HCT116 (cell line): ENCODE measurements around the gene UCN. TPM values are rescaled to one million over a fixed set of nuclear protein-coding genes. Genes with fewer than 3 reads are reported as not detected.
"Not testable (repeated sequence)": the region's sequence is repeated elsewhere in the genome, so short reads cannot be mapped to it uniquely, and the experiment has no call there.

ENCODE experiments used
- ATAC-seq: fragments of 200-7000 bp; cut with Tn5 transposase; 2 replicates; pipeline ENCODE4 v1.9.1; 2020; ENCODE audit warnings: mild to moderate bottlenecking, moderate library complexity
- BruUV-seq: library from RNA; stranded (reverse); fragments of 400-500 nt; replicated peaks from 2 replicates; lab custom pipeline; 2021; lab: Mats Ljungman, UMichigan
- CTCF ChIA-PET: fragments of 300-600 bp; sonication (Branson Sonifier 250); formaldehyde crosslinking; loops from one replicate; lab custom pipeline; 2021; ENCODE audit warnings: antibody characterized with exemption; lab: Charles Lee
- POLR2A ChIA-PET: fragments of 300-600, 350-600 bp; sonication (Branson Sonifier 250); formaldehyde crosslinking; loops from one replicate; lab custom pipeline; 2021; ENCODE audit warnings: antibody characterized with exemption; lab: Charles Lee
- RAD21 ChIA-PET, 2 experiments: fragments of 300-600 bp; sonication (Branson Sonifier 250); formaldehyde crosslinking; loops; one replicate each; lab custom pipeline; 2023; ENCODE audit warnings: low total read pairs in 2 of 2; ENCODE audit not compliant: uncharacterized antibody in 2 of 2, unreplicated experiment in 2 of 2, low non-redundant PET in 1 of 2; lab: Charles Lee
- DNase-seq: peaks from one replicate; pipeline ENCODE4 v3.0.0-alpha.2; 2010; ENCODE audit warnings: low read depth, low spot score
- H2AFZ ChIP-seq: fragments of 200-600 bp; shearing (Covaris generic), sonication (generic); 2 replicates; pipeline ENCODE4 v1.6.1; 2017; ENCODE audit warnings: low read depth, mixed run types, mixed read lengths, antibody characterized with exemption, low read length; ENCODE audit not compliant: poor library complexity, severe bottlenecking
- H3K27ac ChIP-seq: 2 replicates; pipeline ENCODE4 v1.5.1; 2012; ENCODE audit warnings: low read depth, low read length
- H3K27me3 ChIP-seq: fragments of 200-600 bp; sonication (generic); 2 replicates; pipeline ENCODE4 v1.6.1; 2016; ENCODE audit warnings: mixed run types, low read length, mixed read lengths; ENCODE audit not compliant: insufficient read depth
- H3K36me3 ChIP-seq, 2 experiments: fragments of 200-500 bp in 1 of 2; fragments of 200-600 bp in 1 of 2; sonication (Bioruptor generic) in 1 of 2; sonication (generic) in 1 of 2; 2 replicates each; pipeline versions ENCODE4 v1.5.1 to v1.6.1; 2014 to 2016; ENCODE audit warnings: low read length in 2 of 2, inconsistent platforms in 1 of 2, mixed read lengths in 1 of 2, mixed run types in 1 of 2; ENCODE audit not compliant: insufficient read depth in 2 of 2, control insufficient read depth in 1 of 2
- H3K4me1 ChIP-seq, 2 experiments: fragments of 200-600 bp in 1 of 2; sonication (generic) in 1 of 2; 2 replicates each; pipeline versions ENCODE4 v1.5.1 to v1.6.1; 2012 to 2017; ENCODE audit warnings: low read length in 2 of 2, inconsistent platforms in 1 of 2, mild to moderate bottlenecking in 1 of 2, mixed read lengths in 1 of 2, mixed run types in 1 of 2, moderate library complexity in 1 of 2; ENCODE audit not compliant: insufficient read depth in 2 of 2, control insufficient read depth in 1 of 2
- H3K4me2 ChIP-seq: fragments of 200-600 bp; sonication (generic); 2 replicates; pipeline ENCODE4 v1.6.1; 2017; ENCODE audit warnings: mixed run types, low read length, mixed read lengths
- H3K4me3 ChIP-seq, 2 experiments: fragments of 200-600 bp in 1 of 2; sonication (generic) in 1 of 2; replicated peaks in 1 of 2; 2 replicates each; pipeline ENCODE4 v1.5.1; 2011 to 2016; ENCODE audit warnings: low read length in 2 of 2, control low read depth in 1 of 2, low read depth in 1 of 2, mild to moderate bottlenecking in 1 of 2, mixed read lengths in 1 of 2, mixed run types in 1 of 2
- H3K79me2 ChIP-seq: fragments of 200-600 bp; sonication (generic); 2 replicates; pipeline ENCODE4 v1.6.1; 2017; ENCODE audit warnings: mild to moderate bottlenecking, mixed run types, low read length, moderate library complexity, mixed read lengths; ENCODE audit not compliant: insufficient read depth
- H3K9ac ChIP-seq: fragments of 200-600 bp; sonication (generic); 2 replicates; pipeline ENCODE4 v1.6.1; 2016; ENCODE audit warnings: low read length, mixed read lengths
- H3K9me2 ChIP-seq: fragments of 200-600 bp; sonication (generic), shearing (Covaris generic); 2 replicates; pipeline ENCODE4 v1.6.1; 2017; ENCODE audit warnings: mixed run types, mild to moderate bottlenecking, moderate library complexity; ENCODE audit not compliant: insufficient read depth
- H3K9me3 ChIP-seq, 2 experiments: fragments of 200-500 bp in 1 of 2; fragments of 200-600 bp in 1 of 2; sonication (Bioruptor generic) in 1 of 2; sonication (generic) in 1 of 2; 2 replicates each; pipeline ENCODE4 v1.6.1; 2014 to 2017; ENCODE audit warnings: low read length in 2 of 2, mixed read lengths in 2 of 2, inconsistent platforms in 1 of 2, low read depth in 1 of 2, mild to moderate bottlenecking in 1 of 2, mixed run types in 1 of 2, moderate library complexity in 1 of 2; ENCODE audit not compliant: control insufficient read depth in 1 of 2, insufficient read depth in 1 of 2
- H4K20me1 ChIP-seq: fragments of 200-600 bp; sonication (generic), shearing (Covaris generic); 2 replicates; pipeline ENCODE4 v1.6.1; 2017; ENCODE audit warnings: mixed run types, mild to moderate bottlenecking, moderate library complexity; ENCODE audit not compliant: insufficient read depth
- CBX3 ChIP-seq: IDR thresholded peaks from 2 replicates; pipeline ENCODE4 v1.6.1; 2012; ENCODE audit warnings: low read depth
- EGR1 ChIP-seq: IDR thresholded peaks from 2 replicates; pipeline ENCODE4 v1.6.1; 2012; ENCODE audit warnings: low read depth
- ELF1 ChIP-seq: IDR thresholded peaks from 2 replicates; pipeline ENCODE4 v1.6.1; 2012; ENCODE audit warnings: low read depth, borderline replicate concordance
- EZH2 ChIP-seq: fragments of 200-600 bp; sonication (generic); IDR thresholded peaks from 2 replicates; pipeline ENCODE4 v1.6.1; 2017; ENCODE audit warnings: antibody characterized with exemption, mixed run types
- EZH2phosphoT487 ChIP-seq: fragments of 200-600 bp; IDR thresholded peaks from 2 replicates; pipeline ENCODE4 v1.6.1; 2018; ENCODE audit warnings: antibody characterized with exemption, borderline replicate concordance
- FOSL1 ChIP-seq: IDR thresholded peaks from 2 replicates; pipeline ENCODE4 v1.6.1; 2012; ENCODE audit warnings: low read depth
- JUND ChIP-seq: IDR thresholded peaks from 2 replicates; pipeline ENCODE4 v1.6.1; 2012
- POLR2A ChIP-seq: IDR thresholded peaks from 2 replicates; pipeline ENCODE4 v1.7.0; 2011; ENCODE audit warnings: borderline replicate concordance; ENCODE audit not compliant: insufficient read depth, insufficient read length; ENCODE audit errors: extremely low read depth
- POLR2AphosphoS5 ChIP-seq: IDR thresholded peaks from 2 replicates; pipeline ENCODE4 v1.6.1; 2011; ENCODE audit warnings: mild to moderate bottlenecking, low read depth, low read length, moderate library complexity
- SIN3A ChIP-seq: IDR thresholded peaks from 2 replicates; pipeline ENCODE4 v1.6.1; 2012; ENCODE audit warnings: low read depth
- SP1 ChIP-seq: IDR thresholded peaks from 2 replicates; pipeline ENCODE4 v1.6.1; 2012; ENCODE audit warnings: low read depth
- TCF7L2 ChIP-seq: IDR thresholded peaks from 2 replicates; pipeline ENCODE4 v1.7.0; 2011; ENCODE audit warnings: borderline replicate concordance, inconsistent platforms; ENCODE audit not compliant: insufficient read depth, insufficient read length; ENCODE audit errors: extremely low read depth
- YY1 ChIP-seq: IDR thresholded peaks from 2 replicates; pipeline ENCODE4 v1.6.1; 2011; ENCODE audit warnings: low read length, low read depth, moderate library complexity, mild to moderate bottlenecking; ENCODE audit not compliant: insufficient replicate concordance; ENCODE audit errors: extremely low read depth
- ZFX ChIP-seq: fragments of 450-650 bp; IDR thresholded peaks from 2 replicates; pipeline ENCODE4 v1.6.1; 2017
- intact Hi-C: fragments of 100-400 bp; cut with micrococcal nuclease; formaldehyde crosslinking; loops from 2 replicates; pipeline ENCODE4 v1.10.0; 2022
- total RNA-seq: library from RNA; stranded (reverse); gene quantifications from one replicate; pipeline ENCODE4 v1.2.1, GENCODE V29; 2021; ENCODE audit not compliant: unreplicated experiment
- TF ChIP-seq, protein P1 (sequence below): IDR thresholded peaks from 2 replicates; pipeline ENCODE4 v1.6.1; 2012; ENCODE audit warnings: low read depth
- TF ChIP-seq, protein P2 (sequence below): IDR thresholded peaks from 2 replicates; pipeline ENCODE4 v1.6.1; 2012

Gene UCN
- total RNA-seq, 1 experiment from 2014 or later, result 8.0 TPM

DNA sequence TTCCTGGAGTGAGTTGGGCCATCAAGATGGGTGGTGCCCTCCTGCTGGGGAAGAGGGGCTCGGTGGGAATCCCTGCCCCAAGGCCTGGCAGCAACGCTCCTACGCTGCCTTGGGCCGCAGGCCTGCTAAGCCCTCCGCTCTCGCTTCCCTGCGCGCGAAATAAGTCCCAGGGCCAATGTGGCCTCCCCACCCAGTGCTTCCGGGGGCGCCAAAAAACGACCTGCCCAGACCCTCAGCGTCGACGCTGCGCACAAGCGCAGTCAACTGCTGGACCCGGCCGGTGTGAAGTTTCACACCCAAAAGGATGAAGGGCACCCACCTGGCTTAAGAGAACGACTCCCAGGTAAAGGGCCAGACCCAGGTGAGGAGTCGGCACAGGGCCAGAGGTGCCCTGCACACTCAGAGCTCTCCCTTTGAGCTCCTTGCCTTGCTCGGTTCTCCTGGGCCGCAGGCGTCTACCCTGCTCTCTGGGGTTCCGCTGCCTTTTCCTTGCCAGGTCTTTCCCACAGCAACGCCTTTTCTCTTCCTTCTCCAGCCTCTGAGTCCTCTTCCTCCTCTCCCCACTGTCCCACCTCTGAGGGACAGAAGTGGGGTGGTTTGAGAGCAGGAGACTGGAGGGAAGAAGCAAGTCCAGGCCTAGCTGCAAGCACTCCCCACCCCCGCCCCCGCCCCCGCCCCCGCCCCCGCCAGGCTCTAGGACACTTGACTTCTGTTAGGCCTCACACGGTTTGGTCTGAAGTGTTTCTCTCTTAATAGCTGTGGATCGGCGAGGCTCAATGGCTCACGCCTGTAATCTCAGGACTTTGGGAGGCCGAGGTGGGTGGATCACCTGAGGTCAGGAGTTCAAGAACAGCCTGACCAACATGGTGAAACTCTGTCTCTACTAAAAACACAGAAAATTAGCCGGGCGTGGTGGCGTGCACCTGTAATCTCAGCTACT is 32.8 kb downstream of the UCN start, which contains the start of gene DNAJC5G:
TSS of gene DNAJC5G (plus strand) at position 223 of the 940 bp plus-strand sequence. CDS start 1,296 bp downstream, outside the sequence.
- Histone ChIP-seq H3K9me3 (no peaks in the 10 kb centered on the region), H3K4me1 (peaks cover 2 to 9% of the 10 kb centered on the region in 2 experiments; a peak in 2 of 4 replicates), H3K4me2 (no peak within 1 kb of the TSS), H3K36me3 (no peaks in the 10 kb centered on the region), H3K79me2 (no peaks in the 10 kb centered on the region), H3K4me3 (no peak within 1 kb of the TSS), H3K27ac (no peak within 1 kb of the TSS), H3K27me3 (no peaks in the 10 kb centered on the region), H3K9me2 (no peaks in the 10 kb centered on the region), H3K9ac (no peak within 1 kb of the TSS), H4K20me1 (no peaks in the 10 kb centered on the region), H2AFZ (no peak within 1 kb of the TSS)
- TF ChIP-seq, protein P1, sequence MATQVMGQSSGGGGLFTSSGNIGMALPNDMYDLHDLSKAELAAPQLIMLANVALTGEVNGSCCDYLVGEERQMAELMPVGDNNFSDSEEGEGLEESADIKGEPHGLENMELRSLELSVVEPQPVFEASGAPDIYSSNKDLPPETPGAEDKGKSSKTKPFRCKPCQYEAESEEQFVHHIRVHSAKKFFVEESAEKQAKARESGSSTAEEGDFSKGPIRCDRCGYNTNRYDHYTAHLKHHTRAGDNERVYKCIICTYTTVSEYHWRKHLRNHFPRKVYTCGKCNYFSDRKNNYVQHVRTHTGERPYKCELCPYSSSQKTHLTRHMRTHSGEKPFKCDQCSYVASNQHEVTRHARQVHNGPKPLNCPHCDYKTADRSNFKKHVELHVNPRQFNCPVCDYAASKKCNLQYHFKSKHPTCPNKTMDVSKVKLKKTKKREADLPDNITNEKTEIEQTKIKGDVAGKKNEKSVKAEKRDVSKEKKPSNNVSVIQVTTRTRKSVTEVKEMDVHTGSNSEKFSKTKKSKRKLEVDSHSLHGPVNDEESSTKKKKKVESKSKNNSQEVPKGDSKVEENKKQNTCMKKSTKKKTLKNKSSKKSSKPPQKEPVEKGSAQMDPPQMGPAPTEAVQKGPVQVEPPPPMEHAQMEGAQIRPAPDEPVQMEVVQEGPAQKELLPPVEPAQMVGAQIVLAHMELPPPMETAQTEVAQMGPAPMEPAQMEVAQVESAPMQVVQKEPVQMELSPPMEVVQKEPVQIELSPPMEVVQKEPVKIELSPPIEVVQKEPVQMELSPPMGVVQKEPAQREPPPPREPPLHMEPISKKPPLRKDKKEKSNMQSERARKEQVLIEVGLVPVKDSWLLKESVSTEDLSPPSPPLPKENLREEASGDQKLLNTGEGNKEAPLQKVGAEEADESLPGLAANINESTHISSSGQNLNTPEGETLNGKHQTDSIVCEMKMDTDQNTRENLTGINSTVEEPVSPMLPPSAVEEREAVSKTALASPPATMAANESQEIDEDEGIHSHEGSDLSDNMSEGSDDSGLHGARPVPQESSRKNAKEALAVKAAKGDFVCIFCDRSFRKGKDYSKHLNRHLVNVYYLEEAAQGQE, result no peak
- no peak for TF ChIP-seq ZFX
- TF ChIP-seq POLR2AphosphoS5, result no peak
- TF ChIP-seq EZH2, result no peak
- TF ChIP-seq YY1, result no peak
- TF ChIP-seq CBX3, result no peak
- TF ChIP-seq, protein P2, sequence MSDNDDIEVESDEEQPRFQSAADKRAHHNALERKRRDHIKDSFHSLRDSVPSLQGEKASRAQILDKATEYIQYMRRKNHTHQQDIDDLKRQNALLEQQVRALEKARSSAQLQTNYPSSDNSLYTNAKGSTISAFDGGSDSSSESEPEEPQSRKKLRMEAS, result no peak
- no peak for TF ChIP-seq ELF1
- TF ChIP-seq SIN3A, result no peak
- TF ChIP-seq TCF7L2, result no peak
- no peak for TF ChIP-seq FOSL1
- TF ChIP-seq EZH2phosphoT487, result no peak
- TF ChIP-seq EGR1, result no peak
- no peak for TF ChIP-seq JUND
- TF ChIP-seq SP1, result no peak
- TF ChIP-seq POLR2A, result no peak
- no peak for DNase-seq
- ChIA-PET CTCF (interaction anchor here (1.1 kb wide), 1 partner anchor 10 kb away, joined by 4 read pairs; no protein-coding TSS in a partner anchor), RAD21 (no interaction called here), POLR2A (no interaction called here)
- no peak for ATAC-seq
- intact Hi-C loops, result no loop called here
- no TSS peak for BruUV-seq

DNA sequence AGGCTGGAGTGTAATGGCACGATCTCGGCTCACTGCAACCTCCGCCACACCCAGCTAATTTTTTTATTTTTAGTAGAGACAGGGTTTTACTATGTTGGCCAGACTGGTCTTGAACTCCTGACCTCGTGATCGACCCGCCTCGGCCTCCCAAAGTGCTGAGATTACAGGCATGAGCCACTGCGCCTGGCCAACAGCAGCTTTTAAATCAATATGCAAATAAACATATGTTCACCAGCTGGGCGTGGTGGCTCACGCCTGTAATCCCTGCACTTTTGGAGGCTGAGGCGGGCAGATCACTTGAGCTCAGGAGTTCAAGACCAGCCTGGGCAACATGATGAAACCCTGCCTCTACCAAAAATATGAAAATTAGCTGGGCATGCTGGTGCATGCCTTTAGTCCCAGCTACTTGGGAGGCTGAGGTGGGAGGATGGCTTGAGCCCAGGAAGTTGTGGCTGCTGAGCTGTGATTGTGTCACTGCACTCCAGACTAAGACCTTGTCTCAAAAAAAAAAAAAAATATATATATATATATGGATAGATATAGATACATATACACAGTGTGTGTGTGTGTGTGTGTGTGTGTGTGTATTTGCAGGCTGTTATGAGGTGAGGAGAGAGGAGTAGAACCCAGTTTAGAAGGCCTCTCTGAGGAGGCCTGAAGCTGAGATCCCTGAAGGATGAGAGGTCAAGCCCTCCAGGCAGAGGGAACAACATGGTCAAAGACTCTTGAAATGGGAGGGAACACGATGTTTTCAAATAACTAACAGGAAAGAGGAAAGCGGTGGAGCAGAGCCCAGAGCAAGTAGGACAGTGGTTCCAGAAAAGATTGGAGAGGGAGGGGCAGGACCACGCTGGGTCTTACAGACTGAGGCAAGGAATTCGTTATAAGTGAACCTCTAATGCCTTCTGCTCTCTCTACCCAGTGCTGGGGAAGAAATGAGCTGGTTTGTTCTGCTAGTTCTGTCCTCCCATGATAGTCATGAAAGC is 35.4 kb downstream of the UCN start:
- H3K27me3 ChIP-seq, H3K9me3 ChIP-seq, H3K27ac ChIP-seq, H2AFZ ChIP-seq, H3K9me2 ChIP-seq, intact Hi-C loops, H4K20me1 ChIP-seq, BruUV-seq, H3K36me3 ChIP-seq, H3K9ac ChIP-seq, H3K4me3 ChIP-seq, H3K4me1 ChIP-seq, H3K79me2 ChIP-seq, CTCF ChIA-PET, ATAC-seq, DNase-seq, H3K4me2 ChIP-seq: not testable (repeated sequence)
- ChIA-PET RAD21 (interaction anchor here in 1 of 2 experiments (0.7 kb wide), 1 partner anchor 219 kb away, joined by 3 read pairs; no protein-coding TSS in a partner anchor), POLR2A (interaction anchor here (1.8 kb wide), 1 partner anchor 9 kb away, joined by 6 read pairs; the partner anchor contains the start of gene SLC30A3)
